Measurements from ENCODE around the gene VSTM2L. TPM values are rescaled to one million over a fixed set of nuclear protein-coding genes. Genes with fewer than 3 reads are reported as not detected.

VSTM2L gene
- total and polyA plus RNA-seq, 2 of the 4 experiments (the other 2 are of a cell fraction), result 0.18 to 0.19 TPM

DNA sequence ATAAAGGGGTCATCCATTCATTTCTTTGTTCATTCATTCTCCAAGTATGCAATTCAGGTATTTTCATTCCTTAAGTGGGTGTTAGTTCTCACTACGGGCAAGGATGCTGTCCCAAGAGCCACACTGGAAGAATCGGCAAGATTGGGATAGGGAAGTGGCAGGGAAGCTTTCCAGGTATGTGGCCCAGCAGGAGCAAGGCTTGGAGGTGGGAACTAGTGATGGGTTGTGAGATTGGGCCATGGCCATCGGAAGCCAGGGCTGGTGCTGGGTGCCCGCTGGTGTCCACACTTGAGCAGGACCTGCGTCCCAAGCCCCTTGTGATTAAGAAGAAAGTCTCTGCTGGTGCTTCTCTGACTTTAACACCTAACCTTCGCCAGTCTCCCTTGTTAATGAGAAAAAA lies 15.1 kb downstream of the VSTM2L start:
- Histone ChIP-seq H2BK20ac (ENCODE audit: low read depth, low read length) (no peak overlapping the region), H2AFZ (replicated peaks; ENCODE audit: low read length, poor library complexity) (no peak overlapping the region), H3K27me3 (ENCODE audit: control insufficient read depth, insufficient read depth, low read length) (peaks cover 92% of the 10 kb centered on the region), H3K27ac (ENCODE audit: insufficient read depth, low read length) (no peak overlapping the region), H2AK9ac (replicated peaks; ENCODE audit: low read depth, low read length, poor library complexity) (no peak overlapping the region), H3K4ac (ENCODE audit: low read depth, low read length) (no peak overlapping the region), H3K23ac (ENCODE audit: low read depth, low read length) (no peak overlapping the region), H3K4me3 (ENCODE audit: insufficient read depth, low read depth, low read length) (no peak overlapping the region), H4K8ac (ENCODE audit: low read depth in 2 of 2, low read length in 2 of 2) (no peak overlapping the region), H3K9ac (ENCODE audit: low read depth, low read length) (no peak overlapping the region), H2AK5ac (ENCODE audit: low read depth, low read length) (no peak overlapping the region), H3K4me2 (ENCODE audit: low read depth, low read length) (no peak overlapping the region), H4K5ac (ENCODE audit: low read depth, low read length) (no peak overlapping the region), H4K20me1 (ENCODE audit: insufficient read depth, low read length) (no peaks in the 10 kb centered on the region), H3K9me1 (ENCODE audit: insufficient read depth, low read length) (no peaks in the 10 kb centered on the region), H2BK120ac (ENCODE audit: low read depth, low read length) (no peak overlapping the region), H3K56ac (ENCODE audit: extremely low read depth, insufficient read depth, low read length) (no peak overlapping the region), H3K4me1 (ENCODE audit: control insufficient read depth, insufficient read depth, low read length) (no peaks in the 10 kb centered on the region), H4K91ac (ENCODE audit: insufficient read depth, low read depth, low read length) (no peak overlapping the region), H3K9me3 (ENCODE audit: control insufficient read depth, insufficient read depth, low read length) (no peaks in the 10 kb centered on the region), H2BK5ac (ENCODE audit: low read depth, low read length, poor library complexity, severe bottlenecking) (no peak overlapping the region), H3K79me1 (ENCODE audit: low read depth in 1 of 2, low read length in 2 of 2) (no peaks in the 10 kb centered on the region), H3K14ac (replicated peaks; ENCODE audit: low read depth, low read length) (no peak overlapping the region), H3K18ac (ENCODE audit: low read depth, low read length) (no peak overlapping the region), H2BK15ac (ENCODE audit: low read depth, low read length) (no peak overlapping the region), H3K36me3 (ENCODE audit: control insufficient read depth, insufficient read depth, low read length) (no peaks in the 10 kb centered on the region)
- in situ Hi-C loops (cut with MboI; ENCODE audit: low sequenced_read_pairs), result no loop called here
- WGBS, 2 experiments (ENCODE audit: extremely low coverage in 2 of 2, insufficient read length in 1 of 2), result 65% methylated on average over 2 of the region's 6 CpGs; no CpG with 5 or more reads in 1 of the 2 experiments
- ChIA-PET POLR2A (ENCODE audit: unreplicated experiment) (no interaction called here), CTCF (no interaction called here)
- ATAC-seq (ENCODE audit: low read depth) (no peak), DNase-seq (no peak)
- BruUV-seq (replicated peaks), result no TSS peak
- intact Hi-C loops (cut with micrococcal nuclease), result no loop called here
- dilution Hi-C loops (cut with HindIII; ENCODE audit: low sequenced_read_pairs, unreplicated experiment), result no loop called here
- TF ChIP-seq SMC3 (IDR thresholded peaks at IDR 0.05; ENCODE audit: low read depth, low read length), result no peak
- no peak for TF ChIP-seq RCOR1 (IDR thresholded peaks at IDR 0.05; ENCODE audit: insufficient replicate concordance, low read length)
- TF ChIP-seq, protein P1, sequence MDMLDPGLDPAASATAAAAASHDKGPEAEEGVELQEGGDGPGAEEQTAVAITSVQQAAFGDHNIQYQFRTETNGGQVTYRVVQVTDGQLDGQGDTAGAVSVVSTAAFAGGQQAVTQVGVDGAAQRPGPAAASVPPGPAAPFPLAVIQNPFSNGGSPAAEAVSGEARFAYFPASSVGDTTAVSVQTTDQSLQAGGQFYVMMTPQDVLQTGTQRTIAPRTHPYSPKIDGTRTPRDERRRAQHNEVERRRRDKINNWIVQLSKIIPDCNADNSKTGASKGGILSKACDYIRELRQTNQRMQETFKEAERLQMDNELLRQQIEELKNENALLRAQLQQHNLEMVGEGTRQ (IDR thresholded peaks at IDR 0.05; ENCODE audit: low read depth, low read length), result no peak
- TF ChIP-seq POLR2A (IDR thresholded peaks at IDR 0.05; ENCODE audit: low read depth, low read length), result no peak
- TF ChIP-seq CEBPB (IDR thresholded peaks at IDR 0.05; ENCODE audit: low read depth, low read length), result no peak
- TF ChIP-seq BHLHE40 (IDR thresholded peaks at IDR 0.05; ENCODE audit: low read depth, low read length), result no peak
- no peak for TF ChIP-seq MAZ (IDR thresholded peaks at IDR 0.05; ENCODE audit: borderline replicate concordance, low read depth, low read length)
- TF ChIP-seq RAD21 (IDR thresholded peaks at IDR 0.05; ENCODE audit: low read length), result no peak
- no peak for TF ChIP-seq RFX5 (IDR thresholded peaks at IDR 0.05; ENCODE audit: low read depth, low read length)
- no peak for TF ChIP-seq CHD1 (IDR thresholded peaks at IDR 0.05; ENCODE audit: low read depth, low read length)
